NCI-H2107 treated with DMSO at 0.1 percent for 48 hours (cell line): ENCODE measurements around the gene TLR9.

Experiments used
- DNase-seq: peaks from one replicate; lab custom pipeline; 2025; ENCODE audit not compliant: unreplicated experiment; lab: John Stamatoyannopoulos, UW

Gene TLR9

GRCh38 chr3:52176180-52176752, 49.2 kb downstream of the TLR9 start:
- DNase-seq, result no peak

- no peak for DNase-seq
These were observed 49.8 kb downstream of the TLR9 start for GRCh38 chr3:52175416-52176179.

- no peak for DNase-seq
These were observed 50.5 kb downstream of the TLR9 start for GRCh38 chr3:52174896-52175295.

GRCh38 chr3:52173101-52173500, 52.3 kb downstream of the TLR9 start:
- DNase-seq, result no peak

- no peak for DNase-seq
These were observed 53.1 kb downstream of the TLR9 start for GRCh38 chr3:52172262-52172757.

- DNase-seq, result no peak
These were observed 53.8 kb downstream of the TLR9 start for GRCh38 chr3:52171514-52172261.
